H1 (cell line): Measurements from ENCODE around the gene TBX15. TPM values are rescaled to one million over a fixed set of nuclear protein-coding genes. Genes with fewer than 3 reads are reported as not detected.
A peak's percentile ranks its signal among the peaks of the same experiment; 100 is the strongest.

Source experiments
- CTCF ChIA-PET: fragments of 300-600 bp; sonication (Branson Sonifier 250); formaldehyde crosslinking; loops from one replicate; lab custom pipeline; 2021; ENCODE audit not compliant: partially characterized antibody; lab: Charles Lee
- POLR2A ChIA-PET: fragments of 300-600 bp; sonication (Branson Sonifier 250); formaldehyde crosslinking; loops from one replicate; lab custom pipeline; 2021; ENCODE audit warnings: inconsistent platforms; ENCODE audit not compliant: partially characterized antibody; lab: Charles Lee
- DNase-seq, 2 experiments: peaks; one replicate each; pipeline versions ENCODE4 v3.0.0 to v3.0.0-alpha.2; 2010 to 2022; ENCODE audit warnings: low spot score in 2 of 2, low read depth in 1 of 2, mixed read lengths in 1 of 2
- FAIRE-seq: peaks from 2 replicates; lab custom pipeline; 2011; peaks lifted over from hg19 to GRCh38; lab: Jason Lieb, UNC
- H2AFZ ChIP-seq: 2 replicates; pipeline ENCODE4 v1.8.1; 2012; ENCODE audit warnings: low read length, inconsistent platforms
- H2AK5ac ChIP-seq: 2 replicates; pipeline ENCODE4 v1.6.1; 2013; ENCODE audit warnings: low read depth, low read length
- H2BK120ac ChIP-seq: replicated peaks from 2 replicates; pipeline ENCODE3; 2013; ENCODE audit warnings: low read depth, low read length, inconsistent platforms
- H2BK12ac ChIP-seq: 2 replicates; pipeline ENCODE4 v1.6.1; 2013; ENCODE audit warnings: low read depth, low read length
- H2BK15ac ChIP-seq: 2 replicates; pipeline ENCODE4 v1.6.1; 2013; ENCODE audit warnings: low read length
- H2BK20ac ChIP-seq: 2 replicates; pipeline ENCODE4 v1.6.1; 2013; ENCODE audit warnings: low read length
- H2BK5ac ChIP-seq: 2 replicates; pipeline ENCODE4 v1.6.1; 2013; ENCODE audit warnings: low read depth, low read length
- H3K14ac ChIP-seq: 2 replicates; pipeline ENCODE4 v1.6.1; 2013; ENCODE audit warnings: inconsistent platforms; ENCODE audit not compliant: insufficient read length
- H3K18ac ChIP-seq: 2 replicates; pipeline ENCODE4 v1.6.1; 2013; ENCODE audit warnings: low read length; ENCODE audit errors: extremely low read depth
- H3K23ac ChIP-seq: 2 replicates; pipeline ENCODE4 v1.6.1; 2013; ENCODE audit warnings: inconsistent platforms; ENCODE audit not compliant: insufficient read length
- H3K23me2 ChIP-seq: 2 replicates; pipeline ENCODE4 v1.6.1; 2013; ENCODE audit warnings: low read depth, low read length
- H3K27ac ChIP-seq: 2 replicates; pipeline ENCODE4 v1.6.1; 2011; ENCODE audit warnings: low read depth, low read length, inconsistent platforms
- H3K27me3 ChIP-seq, 4 experiments: replicated peaks in 1 of 4; 1 replicate in 1 of 4; 2 replicates in 3 of 4; pipeline versions ENCODE4 v1.6.1 to v1.8.1; 2011 to 2013; ENCODE audit warnings: low read length in 3 of 4, mild to moderate bottlenecking in 3 of 4, inconsistent platforms in 2 of 4, mixed read lengths in 2 of 4, moderate library complexity in 1 of 4; ENCODE audit not compliant: control insufficient read depth in 3 of 4, insufficient read depth in 3 of 4; ENCODE audit errors: extremely low read depth in 1 of 4
- H3K36me3 ChIP-seq, 4 experiments: 2 replicates each; pipeline versions ENCODE4 v1.6.1 to v1.8.1; 2011 to 2013; ENCODE audit warnings: mild to moderate bottlenecking in 4 of 4, low read length in 3 of 4, moderate library complexity in 2 of 4, control low read depth in 1 of 4, inconsistent platforms in 1 of 4; ENCODE audit not compliant: insufficient read depth in 4 of 4, control insufficient read depth in 2 of 4
- H3K4ac ChIP-seq: replicated peaks from 2 replicates; pipeline ENCODE3; 2013; ENCODE audit warnings: low read length, low read depth, mixed read lengths, inconsistent platforms; ENCODE audit not compliant: insufficient read length
- H3K4me1 ChIP-seq, 4 experiments: replicated peaks in 1 of 4; 1 replicate in 1 of 4; 2 replicates in 3 of 4; pipeline versions ENCODE4 v1.6.1 to v1.8.1; 2011 to 2013; ENCODE audit warnings: low read length in 3 of 4, inconsistent platforms in 2 of 4, mixed read lengths in 1 of 4; ENCODE audit not compliant: insufficient read depth in 4 of 4, control insufficient read depth in 3 of 4
- H3K4me2 ChIP-seq, 2 experiments: 2 replicates each; pipeline versions ENCODE4 v1.6.1 to v1.8.1; 2011 to 2013; ENCODE audit warnings: low read depth in 2 of 2, low read length in 2 of 2, control low read depth in 1 of 2, inconsistent platforms in 1 of 2, mild to moderate bottlenecking in 1 of 2; ENCODE audit not compliant: insufficient read depth in 1 of 2
- H3K4me3 ChIP-seq, 4 experiments: fragments of 200-600, 300-600 bp in 1 of 4; sonication (generic), shearing (Covaris generic), sonication (Bioruptor Twin) in 1 of 4; 2 replicates each; pipeline versions ENCODE4 v1.5.1 to v1.8.1; 2011 to 2016; ENCODE audit warnings: low read length in 4 of 4, low read depth in 3 of 4, control low read depth in 2 of 4, inconsistent platforms in 2 of 4, mild to moderate bottlenecking in 2 of 4, mixed read lengths in 1 of 4, moderate library complexity in 1 of 4; ENCODE audit not compliant: insufficient read depth in 2 of 4; ENCODE audit errors: extremely low read depth in 1 of 4
- H3K56ac ChIP-seq: replicated peaks from 2 replicates; pipeline ENCODE3; 2013; ENCODE audit warnings: low read depth, mild to moderate bottlenecking, mixed read lengths, low read length, inconsistent platforms; ENCODE audit not compliant: insufficient read length
- H3K79me1 ChIP-seq: 2 replicates; pipeline ENCODE4 v1.6.1; 2013; ENCODE audit warnings: low read depth, low read length, control low read depth
- H3K79me2 ChIP-seq, 2 experiments: 2 replicates each; pipeline versions ENCODE4 v1.6.1 to v1.8.1; 2012 to 2013; ENCODE audit warnings: low read length in 2 of 2, mild to moderate bottlenecking in 2 of 2, inconsistent platforms in 1 of 2; ENCODE audit not compliant: insufficient read depth in 2 of 2, control insufficient read depth in 1 of 2
- H3K9ac ChIP-seq, 4 experiments: replicated peaks in 1 of 4; 1 replicate in 1 of 4; 2 replicates in 3 of 4; pipeline versions ENCODE4 v1.6.1 to v1.8.1; 2011 to 2013; ENCODE audit warnings: low read depth in 3 of 4, low read length in 3 of 4, control low read depth in 2 of 4, mild to moderate bottlenecking in 2 of 4, moderate library complexity in 2 of 4, inconsistent platforms in 1 of 4; ENCODE audit errors: extremely low read depth in 1 of 4
- H3K9me3 ChIP-seq, 2 experiments: 2 replicates each; pipeline versions ENCODE4 v1.6.1 to v1.8.1; 2012 to 2013; ENCODE audit warnings: mild to moderate bottlenecking in 2 of 2, moderate library complexity in 2 of 2, control low read depth in 1 of 2, inconsistent platforms in 1 of 2, low read depth in 1 of 2, low read length in 1 of 2, mixed read lengths in 1 of 2; ENCODE audit not compliant: insufficient read depth in 2 of 2
- H4K20me1 ChIP-seq, 2 experiments: replicated peaks in 1 of 2; 2 replicates each; pipeline versions ENCODE3 to v1.8.1; 2011 to 2013; ENCODE audit warnings: inconsistent platforms in 2 of 2, low read length in 2 of 2, mild to moderate bottlenecking in 1 of 2; ENCODE audit not compliant: insufficient read depth in 2 of 2, control insufficient read depth in 1 of 2
- H4K5ac ChIP-seq: 2 replicates; pipeline ENCODE4 v1.6.1; 2013; ENCODE audit warnings: low read length, low read depth, mixed read lengths, inconsistent platforms; ENCODE audit not compliant: insufficient read length
- H4K8ac ChIP-seq: 2 replicates; pipeline ENCODE4 v1.8.0; 2013; ENCODE audit warnings: mild to moderate bottlenecking, moderate library complexity, low read length, inconsistent platforms; ENCODE audit not compliant: insufficient read depth; ENCODE audit errors: extremely low read depth
- H4K91ac ChIP-seq: replicated peaks from 2 replicates; pipeline ENCODE3; 2013; ENCODE audit warnings: low read length, mixed read lengths, inconsistent platforms; ENCODE audit not compliant: insufficient read length
- BRCA1 ChIP-seq: IDR thresholded peaks from 2 replicates; pipeline ENCODE4 v1.6.1; 2012; ENCODE audit warnings: low read depth, low read length, improper control_type of control experiment
- EP300 ChIP-seq, 2 experiments: IDR thresholded peaks; 1 replicate in 1 of 2; 2 replicates in 1 of 2; pipeline ENCODE4 v1.6.1; 2011 to 2012; ENCODE audit warnings: low read depth in 2 of 2, low read length in 2 of 2, mild to moderate bottlenecking in 2 of 2, borderline replicate concordance in 1 of 2, inconsistent platforms in 1 of 2, moderate library complexity in 1 of 2
- HDAC2 ChIP-seq, 2 experiments: fragments of 300-600 bp in 1 of 2; sonication (generic) in 1 of 2; IDR thresholded peaks; 2 replicates each; pipeline ENCODE4 v1.6.1; 2011 to 2012; ENCODE audit warnings: low read depth in 2 of 2, low read length in 2 of 2, mild to moderate bottlenecking in 2 of 2, moderate library complexity in 2 of 2, borderline replicate concordance in 1 of 2, inconsistent platforms in 1 of 2
- KDM5A ChIP-seq: fragments of 200-600 bp; IDR thresholded peaks from 2 replicates; pipeline ENCODE4 v1.7.1; 2012; ENCODE audit warnings: mild to moderate bottlenecking, low read length, inconsistent platforms, mixed read lengths
- PHF8 ChIP-seq: fragments of 200-600 bp; sonication (generic); conservative IDR thresholded peaks from 2 replicates; pipeline ENCODE4 v1.7.1; 2012; ENCODE audit warnings: low read depth, mild to moderate bottlenecking, inconsistent platforms, low read length, moderate library complexity
- POU5F1 ChIP-seq: IDR thresholded peaks from 2 replicates; pipeline ENCODE4 v1.6.1; 2011; ENCODE audit warnings: low read depth, mild to moderate bottlenecking, low read length, moderate library complexity
- SAP30 ChIP-seq: fragments of 300-600 bp; sonication (generic); IDR thresholded peaks from 2 replicates; pipeline ENCODE4 v1.7.1; 2012; ENCODE audit warnings: low read length, moderate library complexity, mild to moderate bottlenecking, inconsistent platforms; ENCODE audit not compliant: insufficient read depth, insufficient replicate concordance
- SIX5 ChIP-seq: IDR thresholded peaks from 2 replicates; pipeline ENCODE4 v1.6.1; 2011; ENCODE audit warnings: mild to moderate bottlenecking, low read depth, low read length
- SP4 ChIP-seq: IDR thresholded peaks from 2 replicates; pipeline ENCODE4 v1.6.1; 2012; ENCODE audit warnings: low read length, inconsistent platforms
- TAF1 ChIP-seq: IDR thresholded peaks from 2 replicates; pipeline ENCODE4 v1.6.1; 2011; ENCODE audit warnings: mild to moderate bottlenecking, low read depth, low read length
- WGBS, 2 experiments: shearing (Covaris generic) in 1 of 2; methylation state at CpG; one replicate each; pipeline versions ENCODE4 v1.1.6 to v1.1.7; 2013 to 2015; ENCODE audit warnings: low lambda C conversion rate in 2 of 2, mixed read lengths in 2 of 2, inconsistent platforms in 1 of 2, low coverage in 1 of 2, missing lambda C conversion rate in 1 of 2; ENCODE audit not compliant: insufficient replicate concordance in 2 of 2, insufficient coverage in 1 of 2, insufficient read length in 1 of 2; ENCODE audit errors: extremely low coverage in 1 of 2, missing lambda C conversion rate in 1 of 2; 5-methylcytosine and 5-hydroxymethylcytosine counted together
- polyA plus RNA-seq, 7 experiments: library from polyadenylated mRNA; depleted of rRNA in 3 of 7; stranded (reverse) in 5 of 7; unstranded in 2 of 7; fragments of >200 nt in 5 of 7; fragments of 200-250 nt in 2 of 7; gene quantifications; 1 replicate in 5 of 7; 2 replicates in 1 of 7; 4 replicates in 1 of 7; pipeline versions ENCODE4 v1.2.1 to v1.2.3, GENCODE V29; 2011 to 2013; ENCODE audit warnings: missing spikeins in 2 of 7, mixed read lengths in 2 of 7
- total RNA-seq: library from RNA; stranded (reverse); fragmentation: NEBNext Ultra II Directional; extraction: Animal tissue kit (Norgen Biotek cat#: 25700); gene quantifications from 2 replicates; pipeline ENCODE4 v1.2.1, GENCODE V29; 2021
- TF ChIP-seq, protein P1 (sequence below), 3 experiments: IDR thresholded peaks; 1 replicate in 2 of 3; 2 replicates in 1 of 3; pipeline versions ENCODE4 v1.5.1 to v1.6.1; 2011; ENCODE audit warnings: low read length in 3 of 3, mild to moderate bottlenecking in 3 of 3, inconsistent platforms in 2 of 3, low read depth in 1 of 3, moderate library complexity in 1 of 3; ENCODE audit not compliant: insufficient read depth in 1 of 3; ENCODE audit errors: control extremely low read depth in 1 of 3

Gene TBX15
- total and polyA plus RNA-seq, 2 of the 8 experiments (the other 6 are each of a cell fraction or from before 2014, with no cell fraction given) = 0.14 to 0.24 TPM

GRCh38 chr1:118871582-118872171 is 116.5 kb downstream of the TBX15 start:
- H2AFZ ChIP-seq = no peak overlapping the region
- DNase-seq = no peak
- H3K14ac ChIP-seq = no peak overlapping the region
- H2BK5ac ChIP-seq = no peak overlapping the region
- H2AK5ac ChIP-seq = no peak overlapping the region
- H4K91ac ChIP-seq = peak overlapping the region; percentile 19
- no peaks in the 10 kb centered on the region for H3K23me2 ChIP-seq
- H3K23ac ChIP-seq = no peak overlapping the region
- H3K36me3 ChIP-seq = no peaks in the 10 kb centered on the region
- no peaks in the 10 kb centered on the region for H3K79me2 ChIP-seq
- no peak for FAIRE-seq
- H3K9ac ChIP-seq = no peak overlapping the region
- no peaks in the 10 kb centered on the region for H3K9me3 ChIP-seq
- no peaks in the 10 kb centered on the region for H3K4me1 ChIP-seq
- H3K56ac ChIP-seq = no peak overlapping the region
- no peak overlapping the region for H2BK120ac ChIP-seq
- no peak overlapping the region for H3K18ac ChIP-seq
- no peaks in the 10 kb centered on the region for H3K27me3 ChIP-seq
- ChIA-PET CTCF (interaction anchor here (0.9 kb wide), 1 partner anchor 50 kb away, joined by 3 read pairs; no protein-coding TSS in a partner anchor), POLR2A (no interaction called here)
- H4K8ac ChIP-seq = no peak overlapping the region
- no peak overlapping the region for H3K27ac ChIP-seq
- no peak overlapping the region for H2BK12ac ChIP-seq
- H4K5ac ChIP-seq = no peak overlapping the region
- H2BK20ac ChIP-seq = no peak overlapping the region
- 94% methylated on average over 7 of the region's 7 CpGs; no CpG with 5 or more reads in 1 of the 2 experiments for WGBS, 2 experiments
- no peaks in the 10 kb centered on the region for H3K79me1 ChIP-seq
- H3K4ac ChIP-seq = no peak overlapping the region
- H4K20me1 ChIP-seq = no peaks in the 10 kb centered on the region
- no peak overlapping the region for H3K4me2 ChIP-seq
- no peak overlapping the region for H3K4me3 ChIP-seq
- H2BK15ac ChIP-seq = no peak overlapping the region
- TF ChIP-seq TAF1 (no peak), SAP30 (no peak), BRCA1 (no peak), POU5F1 (no peak), SIX5 (no peak), KDM5A (no peak), HDAC2 (IDR thresholded peaks at IDR 0.05; ENCODE audit: borderline replicate concordance in 1 of 2, low read depth in 2 of 2, low read length in 2 of 2) (no peak), PHF8 (no peak), SP4 (no peak), EP300 (IDR thresholded peaks at IDR 0.05; ENCODE audit: borderline replicate concordance in 1 of 2, low read depth in 2 of 2, low read length in 2 of 2) (no peak)
- TF ChIP-seq, protein P1, sequence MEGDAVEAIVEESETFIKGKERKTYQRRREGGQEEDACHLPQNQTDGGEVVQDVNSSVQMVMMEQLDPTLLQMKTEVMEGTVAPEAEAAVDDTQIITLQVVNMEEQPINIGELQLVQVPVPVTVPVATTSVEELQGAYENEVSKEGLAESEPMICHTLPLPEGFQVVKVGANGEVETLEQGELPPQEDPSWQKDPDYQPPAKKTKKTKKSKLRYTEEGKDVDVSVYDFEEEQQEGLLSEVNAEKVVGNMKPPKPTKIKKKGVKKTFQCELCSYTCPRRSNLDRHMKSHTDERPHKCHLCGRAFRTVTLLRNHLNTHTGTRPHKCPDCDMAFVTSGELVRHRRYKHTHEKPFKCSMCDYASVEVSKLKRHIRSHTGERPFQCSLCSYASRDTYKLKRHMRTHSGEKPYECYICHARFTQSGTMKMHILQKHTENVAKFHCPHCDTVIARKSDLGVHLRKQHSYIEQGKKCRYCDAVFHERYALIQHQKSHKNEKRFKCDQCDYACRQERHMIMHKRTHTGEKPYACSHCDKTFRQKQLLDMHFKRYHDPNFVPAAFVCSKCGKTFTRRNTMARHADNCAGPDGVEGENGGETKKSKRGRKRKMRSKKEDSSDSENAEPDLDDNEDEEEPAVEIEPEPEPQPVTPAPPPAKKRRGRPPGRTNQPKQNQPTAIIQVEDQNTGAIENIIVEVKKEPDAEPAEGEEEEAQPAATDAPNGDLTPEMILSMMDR (IDR thresholded peaks at IDR 0.05; ENCODE audit: control extremely low read depth in 1 of 3, insufficient read depth in 1 of 3, low read depth in 1 of 3, low read length in 3 of 3) = no peak
